Upper lobe of left lung (tissue), 4 donors: ENCODE data around the gene FHOD1.

Source experiments
- CTCF ChIP-seq, 6 experiments: fragments of 450-650 bp in 4 of 6; fragments of 200-600 bp in 2 of 6; sonication (generic) in 2 of 6; IDR thresholded peaks; one replicate each; pipeline ENCODE4 v1.5.1; 2016 to 2019; ENCODE audit warnings: antibody characterized with exemption in 6 of 6
- POLR2A ChIP-seq, 4 donors: fragments of 450-650 bp; IDR thresholded peaks; one replicate each; pipeline ENCODE4 v1.5.1; 2016 to 2017; ENCODE audit warnings: antibody characterized with exemption in 4 of 4, mild to moderate bottlenecking in 2 of 4

- TF ChIP-seq POLR2A (IDR thresholded peaks at IDR 0.05) = no peak
- no peak for TF ChIP-seq CTCF (IDR thresholded peaks at IDR 0.05)
These were observed 2.1 kb downstream of the FHOD1 start for GRCh38 chr16:67245186-67245585.
